ENCODE measurements around the gene NCKAP5.

DNA sequence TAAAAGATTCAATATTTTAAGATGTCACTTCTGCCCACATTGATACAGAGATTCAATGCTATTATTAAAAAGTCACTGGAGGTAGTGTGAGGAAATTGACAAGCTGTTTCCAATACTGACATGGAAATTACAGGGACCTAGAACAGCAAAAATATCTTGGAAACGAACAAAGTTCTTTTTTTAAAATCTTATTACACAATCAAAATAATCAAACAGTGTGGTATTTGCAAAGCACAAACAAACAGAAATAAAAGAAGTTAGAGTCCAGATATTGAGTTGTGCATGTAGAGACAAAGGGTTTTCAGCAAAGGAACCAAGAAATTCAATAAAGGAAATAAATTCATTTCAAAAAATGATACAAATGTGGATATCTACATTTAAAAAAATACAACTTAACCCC lies 369.6 kb downstream of the NCKAP5 start:
- TF ChIP-seq CTCF (IDR thresholded peaks at IDR 0.05) = no peak
- TF ChIP-seq POLR2AphosphoS5 (IDR thresholded peaks at IDR 0.05) = no peak

Data from prostate gland (tissue), 2 donors.